Endothelial cell of umbilical vein (primary cell): ENCODE results near the gene TMEM51. TPM values are rescaled to one million over a fixed set of nuclear protein-coding genes. Genes with fewer than 3 reads are reported as not detected.

Source experiments
- BruUV-seq: library from RNA; stranded (reverse); fragments of 400-500 nt; replicated peaks from 2 replicates; lab custom pipeline; 2021; lab: Mats Ljungman, UMichigan
- CTCF ChIA-PET: fragments of 300-600, 350-600 bp; sonication (Branson Sonifier 250); formaldehyde crosslinking; loops from one replicate; lab custom pipeline; 2021; ENCODE audit warnings: antibody characterized with exemption, inconsistent platforms; lab: Charles Lee
- POLR2A ChIA-PET: fragments of 300-600, 350-600 bp; sonication (Branson Sonifier 250); formaldehyde crosslinking; loops from one replicate; lab custom pipeline; 2021; ENCODE audit warnings: antibody characterized with exemption, inconsistent platforms; lab: Charles Lee
- DNase-seq: peaks from one replicate; pipeline ENCODE4 v3.0.0-alpha.2; 2011; ENCODE audit warnings: low read depth, low spot score
- FAIRE-seq: peaks from 2 replicates; lab custom pipeline; 2011; peaks lifted over from hg19 to GRCh38; lab: Jason Lieb, UNC
- H2AFZ ChIP-seq: 2 replicates; pipeline ENCODE4 v1.6.0; 2012; ENCODE audit warnings: low read depth, low read length, control low read depth, inconsistent platforms
- H3K27ac ChIP-seq: 2 replicates; pipeline ENCODE4 v1.5.1; 2011; ENCODE audit warnings: low read depth, mild to moderate bottlenecking, control low read depth, low read length, moderate library complexity; ENCODE audit not compliant: insufficient read depth
- H3K27me3 ChIP-seq, 2 experiments: 2 replicates each; pipeline versions ENCODE4 v1.6.0 to v1.6.1; 2011; ENCODE audit warnings: low read length in 2 of 2, mixed read lengths in 1 of 2; ENCODE audit not compliant: control insufficient read depth in 2 of 2, insufficient read depth in 2 of 2
- H3K36me3 ChIP-seq, 2 experiments: 2 replicates in 1 of 2; 3 replicates in 1 of 2; pipeline ENCODE4 v1.5.1; 2011; ENCODE audit warnings: low read length in 2 of 2, mild to moderate bottlenecking in 1 of 2, moderate library complexity in 1 of 2; ENCODE audit not compliant: control insufficient read depth in 2 of 2, insufficient read depth in 2 of 2; ENCODE audit errors: extremely low read depth in 1 of 2
- H3K4me1 ChIP-seq: 3 replicates; pipeline ENCODE4 v1.5.1; 2011; ENCODE audit warnings: mild to moderate bottlenecking, low read length; ENCODE audit not compliant: control insufficient read depth, insufficient read depth; ENCODE audit errors: extremely low read depth
- H3K4me2 ChIP-seq: 2 replicates; pipeline ENCODE4 v1.6.1; 2011; ENCODE audit warnings: low read length, control low read depth, mixed read lengths; ENCODE audit not compliant: insufficient read depth
- H3K4me3 ChIP-seq, 3 experiments: fragments of 200-600 bp in 1 of 3; sonication (generic), shearing (Covaris generic) in 1 of 3; replicated peaks in 1 of 3; 2 replicates each; pipeline ENCODE4 v1.5.1; 2011 to 2016; ENCODE audit warnings: control low read depth in 3 of 3, low read length in 3 of 3, mild to moderate bottlenecking in 2 of 3, inconsistent platforms in 1 of 3, low read depth in 1 of 3, moderate library complexity in 1 of 3; ENCODE audit not compliant: insufficient read depth in 1 of 3
- H3K79me2 ChIP-seq: 2 replicates; pipeline ENCODE4 v1.6.0; 2012; ENCODE audit warnings: low read length, inconsistent platforms; ENCODE audit not compliant: control insufficient read depth, insufficient read depth
- H3K9ac ChIP-seq: replicated peaks from 2 replicates; pipeline ENCODE3; 2011; ENCODE audit warnings: low read length, control low read depth; ENCODE audit not compliant: insufficient read depth; ENCODE audit errors: extremely low read depth
- H3K9me1 ChIP-seq: replicated peaks from 3 replicates; pipeline ENCODE4 v1.6.0; 2011; ENCODE audit warnings: mild to moderate bottlenecking, low read length; ENCODE audit not compliant: control insufficient read depth, insufficient read depth; ENCODE audit errors: extremely low read depth
- H3K9me3 ChIP-seq: replicated peaks from 2 replicates; pipeline ENCODE4 v1.5.1; 2012; ENCODE audit warnings: low read length, inconsistent platforms; ENCODE audit not compliant: control insufficient read depth, insufficient read depth
- H4K20me1 ChIP-seq: replicated peaks from 2 replicates; pipeline ENCODE3; 2011; ENCODE audit warnings: mild to moderate bottlenecking, low read length; ENCODE audit not compliant: control insufficient read depth, insufficient read depth; ENCODE audit errors: extremely low read depth
- CTCF ChIP-seq, 2 donors: IDR thresholded peaks; 1 replicate in 1 of 2; 2 replicates in 1 of 2; pipeline ENCODE4 v1.5.1; 2011; ENCODE audit warnings: low read length in 2 of 2, mild to moderate bottlenecking in 2 of 2, moderate library complexity in 2 of 2, control low read depth in 1 of 2, inconsistent platforms in 1 of 2, low read depth in 1 of 2; ENCODE audit not compliant: insufficient read depth in 1 of 2; ENCODE audit errors: extremely low read depth in 1 of 2
- EZH2 ChIP-seq: IDR thresholded peaks from 2 replicates; pipeline ENCODE4 v1.6.1; 2012; ENCODE audit warnings: borderline replicate concordance, low read depth, mild to moderate bottlenecking, moderate library complexity, low read length, inconsistent platforms; ENCODE audit not compliant: severe bottlenecking
- FOS ChIP-seq: IDR thresholded peaks from 2 replicates; pipeline ENCODE4 v1.6.1; 2011; ENCODE audit warnings: mild to moderate bottlenecking, low read length, moderate library complexity, borderline replicate concordance; ENCODE audit not compliant: insufficient read depth
- GATA2 ChIP-seq: IDR thresholded peaks from 2 replicates; pipeline ENCODE4 v1.7.0; 2011; ENCODE audit warnings: low read depth, mild to moderate bottlenecking, moderate library complexity, mixed read lengths, low read length; ENCODE audit not compliant: insufficient read length, insufficient read depth
- JUN ChIP-seq: IDR thresholded peaks from 2 replicates; pipeline ENCODE4 v1.6.1; 2011; ENCODE audit warnings: borderline replicate concordance, low read depth; ENCODE audit not compliant: insufficient read length, insufficient read depth
- MAX ChIP-seq: IDR thresholded peaks from 2 replicates; pipeline ENCODE4 v1.6.1; 2011; ENCODE audit not compliant: insufficient read depth, insufficient read length
- MYC ChIP-seq: IDR thresholded peaks from one replicate; pipeline ENCODE4 v1.6.1; 2011; ENCODE audit warnings: mild to moderate bottlenecking, low read depth, low read length
- POLR2A ChIP-seq: IDR thresholded peaks from 2 replicates; pipeline ENCODE4 v1.6.1; 2012; ENCODE audit warnings: low read depth, mild to moderate bottlenecking, control low read depth, low read length
- POLR2AphosphoS5 ChIP-seq: IDR thresholded peaks from 2 replicates; pipeline ENCODE4 v1.6.1; 2012; ENCODE audit warnings: low read depth, mild to moderate bottlenecking, control low read depth, low read length, moderate library complexity; ENCODE audit not compliant: insufficient read depth
- dilution Hi-C: fragments of 300-500 bp; cut with MboI; formaldehyde crosslinking; loops from one replicate; pipeline ENCODE4 v1.15.0; 2019; ENCODE audit warnings: low sequenced_read_pairs; ENCODE audit not compliant: extremely low pct_ligation_motif_present
- intact Hi-C: fragments of 100-400 bp; cut with micrococcal nuclease; formaldehyde crosslinking; loops from one replicate; pipeline ENCODE4 v1.10.0; 2022
- polyA plus RNA-seq, 4 experiments: library from polyadenylated mRNA; depleted of rRNA in 3 of 4; stranded (reverse) in 3 of 4; unstranded in 1 of 4; fragments of >200 nt; gene quantifications; 2 replicates each; pipeline versions ENCODE4 v1.2.1 to v1.2.3, GENCODE V29; 2011 to 2012; ENCODE audit warnings: missing spikeins in 1 of 4
- total RNA-seq: library from RNA; stranded (reverse); gene quantifications from 2 replicates; pipeline ENCODE4 v1.2.3, GENCODE V29; 2021

Gene TMEM51
- total and polyA plus RNA-seq, 2 donors (not counting 3 experiments of a cell fraction or from before 2014, with no cell fraction given), result 13.7 to 13.9 TPM

DNA sequence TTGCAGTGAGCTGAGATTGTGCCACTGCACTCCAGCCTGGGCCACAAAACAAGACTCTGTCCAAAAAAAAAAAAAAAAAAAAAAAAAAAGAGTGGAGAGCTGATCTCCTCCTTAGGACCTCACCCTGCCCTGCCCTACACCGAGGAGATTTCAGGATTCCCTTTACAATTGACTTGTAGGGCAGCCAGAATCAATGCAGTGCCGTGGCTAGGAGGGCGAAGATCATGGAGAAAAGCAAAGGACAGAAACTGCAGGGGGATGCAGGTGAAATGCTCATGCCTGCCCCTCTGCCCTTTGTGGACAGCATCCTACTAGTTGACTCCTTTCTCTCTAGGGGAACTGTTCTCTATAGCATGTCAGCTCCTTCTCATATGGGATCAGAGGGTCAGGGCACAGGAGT lies 103.0 kb downstream of the TMEM51 start:
- Histone ChIP-seq H2AFZ (no peak overlapping the region), H3K36me3 (no peaks in the 10 kb centered on the region), H3K27ac (no peak overlapping the region), H3K79me2 (no peaks in the 10 kb centered on the region), H3K9ac (no peak overlapping the region), H3K4me1 (peaks cover 16% of the 10 kb centered on the region), H3K27me3 (peaks cover 6 to 10% of the 10 kb centered on the region in 2 experiments), H4K20me1 (no peaks in the 10 kb centered on the region), H3K9me3 (no peaks in the 10 kb centered on the region), H3K4me3 (no peak overlapping the region), H3K9me1 (no peaks in the 10 kb centered on the region), H3K4me2 (no peak overlapping the region)
- TF ChIP-seq FOS (no peak), JUN (no peak), POLR2A (no peak), MYC (no peak), CTCF (IDR thresholded peaks at IDR 0.05; ENCODE audit: extremely low read depth in 1 of 2, insufficient read depth in 1 of 2, low read depth in 1 of 2, low read length in 2 of 2) (no peak), POLR2AphosphoS5 (no peak), MAX (no peak), GATA2 (no peak), EZH2 (no peak)
- POLR2A ChIA-PET, result no interaction called here
- no TSS peak for BruUV-seq
- DNase-seq (no peak), FAIRE-seq (no peak)
- CTCF ChIA-PET, result interaction anchor here (5.4 kb wide), 1 partner anchor 15 kb away, joined by 20 read pairs; no protein-coding TSS in a partner anchor
- intact Hi-C loops, result no loop called here
- dilution Hi-C loops, result no loop called here
